ENCODE results near the gene IER5L. TPM values are rescaled to one million over a fixed set of nuclear protein-coding genes. Genes with fewer than 3 reads are reported as not detected.

IER5L gene
- total and polyA plus RNA-seq, 9 of the 15 experiments (the other 6 are each of a cell fraction or from before 2014, with no cell fraction given) = 0.14 to 11.9 (median 0.52) TPM

- Histone ChIP-seq H3K4me3 (no peak overlapping the region), H2AFZ (ENCODE audit: low read depth, low read length) (no peak overlapping the region), H3K27me3 (ENCODE audit: control insufficient read depth in 2 of 2, insufficient read depth in 2 of 2, low read length in 2 of 2) (no peaks in the 10 kb centered on the region), H3K9me1 (ENCODE audit: control insufficient read depth, insufficient read depth, low read length) (no peaks in the 10 kb centered on the region), H3K4me1 (replicated peaks in 1 of 2; ENCODE audit: control insufficient read depth in 2 of 2, insufficient read depth in 2 of 2, low read length in 2 of 2) (peaks cover 0 to 27% of the 10 kb centered on the region in 2 experiments; a peak in 2 of 5 replicates), H3K4me2 (ENCODE audit: insufficient read depth, low read length) (no peak overlapping the region), H3K36me3 (ENCODE audit: control insufficient read depth, insufficient read depth, low read length) (peaks cover 28% of the 10 kb centered on the region; the same call in 1 of the 3 replicates), H3K79me2 (ENCODE audit: control insufficient read depth, insufficient read depth, low read length) (no peaks in the 10 kb centered on the region), H3K27ac (ENCODE audit: extremely low read depth, low read depth, low read length) (no peak overlapping the region), H4K20me1 (replicated peaks; ENCODE audit: control insufficient read depth, insufficient read depth, low read length) (no peaks in the 10 kb centered on the region), H3K9ac (ENCODE audit: insufficient read depth in 1 of 2, low read depth in 2 of 2, low read length in 2 of 2) (no peak overlapping the region), H3K9me3 (replicated peaks; ENCODE audit: control insufficient read depth, insufficient read depth, low read depth, low read length) (no peaks in the 10 kb centered on the region)
- DNase-seq (ENCODE audit: extremely low read depth in 1 of 4, low spot score in 3 of 4) (no peak), FAIRE-seq (no peak), ATAC-seq (no peak)
- intact Hi-C loops (cut with micrococcal nuclease) = no loop called here
- BruUV-seq (replicated peaks) = no TSS peak
- TF ChIP-seq MIER1 (IDR thresholded peaks at IDR 0.05; ENCODE audit: low read depth) = no peak
- TF ChIP-seq NFIC (IDR thresholded peaks at IDR 0.05) = 0 out of 2 replicates have a peak, but pooled peaks have one; percentile 14
- no peak for TF ChIP-seq NUFIP1 (IDR thresholded peaks at IDR 0.05; ENCODE audit: partially characterized antibody)
- TF ChIP-seq FOXK2 (conservative IDR thresholded peaks at IDR 0.05 in 1 of 2, IDR thresholded peaks at IDR 0.05 in 1 of 2; ENCODE audit: low read depth in 2 of 2) = no peak
- 81% methylated on average over 3 of the region's 10 CpGs for WGBS (ENCODE audit: insufficient coverage, low coverage, missing lambda C conversion rate)
- ChIA-PET POLR2A (interaction anchor here (1.2 kb wide), 1 partner anchor 18 kb away, joined by 3 read pairs; no protein-coding TSS in a partner anchor), CTCF (ENCODE audit: low intra/inter-chr PET ratio) (no interaction called here)
- in situ Hi-C loops (cut with MboI) = no loop called here
Observed at GRCh38 chr9:129150122-129150521, 27.9 kb downstream of the IER5L start.

- Histone ChIP-seq H3K27me3 (ENCODE audit: control insufficient read depth in 2 of 2, insufficient read depth in 2 of 2, low read length in 2 of 2) (no peaks in the 10 kb centered on the region), H3K79me2 (ENCODE audit: control insufficient read depth, insufficient read depth, low read length) (no peaks in the 10 kb centered on the region), H3K4me2 (ENCODE audit: insufficient read depth, low read length) (no peak overlapping the region), H3K9me3 (replicated peaks; ENCODE audit: control insufficient read depth, insufficient read depth, low read depth, low read length) (no peaks in the 10 kb centered on the region), H3K4me1 (replicated peaks in 1 of 2; ENCODE audit: control insufficient read depth in 2 of 2, insufficient read depth in 2 of 2, low read length in 2 of 2) (peaks cover 0 to 27% of the 10 kb centered on the region in 2 experiments; a peak in 2 of 5 replicates), H3K4me3 (no peak overlapping the region), H3K36me3 (ENCODE audit: control insufficient read depth, insufficient read depth, low read length) (peaks cover 31% of the 10 kb centered on the region; the same call in 1 of the 3 replicates), H3K9me1 (ENCODE audit: control insufficient read depth, insufficient read depth, low read length) (no peaks in the 10 kb centered on the region), H2AFZ (ENCODE audit: low read depth, low read length) (no peak overlapping the region), H3K9ac (ENCODE audit: insufficient read depth in 1 of 2, low read depth in 2 of 2, low read length in 2 of 2) (no peak overlapping the region), H3K27ac (ENCODE audit: extremely low read depth, low read depth, low read length) (no peak overlapping the region), H4K20me1 (replicated peaks; ENCODE audit: control insufficient read depth, insufficient read depth, low read length) (no peaks in the 10 kb centered on the region)
- no peak for DNase-seq (ENCODE audit: extremely low read depth in 1 of 4, low spot score in 3 of 4)
- ATAC-seq = no peak
- WGBS (ENCODE audit: insufficient coverage, low coverage, missing lambda C conversion rate) = 64% methylated on average over 6 of the region's 6 CpGs
- ChIA-PET POLR2A (interaction anchor here (0.6 to 1.0 kb wide), 5 partner anchors 8 to 1103 kb away, joined by 3 to 5 read pairs (median 3); no protein-coding TSS in a partner anchor), CTCF (ENCODE audit: low intra/inter-chr PET ratio) (no interaction called here)
- in situ Hi-C loops (cut with MboI) = no loop called here
- no TSS peak for BruUV-seq (replicated peaks)
- TF ChIP-seq BCOR (IDR thresholded peaks at IDR 0.05) = peak; percentile 58; the same call in 1 of the 2 replicates
- no peak for TF ChIP-seq COPS2 (conservative IDR thresholded peaks at IDR 0.05)
- TF ChIP-seq SMC3 (conservative IDR thresholded peaks at IDR 0.05; ENCODE audit: insufficient read depth, low read depth, low read length) = no peak
- TF ChIP-seq IFI16 (CRISPR knock-in tag; IDR thresholded peaks at IDR 0.05) = no peak
- TF ChIP-seq KDM1A (IDR thresholded peaks at IDR 0.05) = peak; percentile 32 to 51; a peak in 2 of 4 replicates
- TF ChIP-seq NFE2L1 (tag; IDR thresholded peaks at IDR 0.05; ENCODE audit: borderline replicate concordance, low read depth) = no peak
- no peak for FAIRE-seq
- intact Hi-C loops (cut with micrococcal nuclease) = no loop called here
Observed at GRCh38 chr9:129149442-129149841, 28.6 kb downstream of the IER5L start.

Data from K562 (cell line).